ENCODE results near the gene LLPH. TPM values are rescaled to one million over a fixed set of nuclear protein-coding genes. Genes with fewer than 3 reads are reported as not detected.

LLPH gene
- total RNA-seq, 1 donor from 2014 or later = 2.6 TPM

DNA sequence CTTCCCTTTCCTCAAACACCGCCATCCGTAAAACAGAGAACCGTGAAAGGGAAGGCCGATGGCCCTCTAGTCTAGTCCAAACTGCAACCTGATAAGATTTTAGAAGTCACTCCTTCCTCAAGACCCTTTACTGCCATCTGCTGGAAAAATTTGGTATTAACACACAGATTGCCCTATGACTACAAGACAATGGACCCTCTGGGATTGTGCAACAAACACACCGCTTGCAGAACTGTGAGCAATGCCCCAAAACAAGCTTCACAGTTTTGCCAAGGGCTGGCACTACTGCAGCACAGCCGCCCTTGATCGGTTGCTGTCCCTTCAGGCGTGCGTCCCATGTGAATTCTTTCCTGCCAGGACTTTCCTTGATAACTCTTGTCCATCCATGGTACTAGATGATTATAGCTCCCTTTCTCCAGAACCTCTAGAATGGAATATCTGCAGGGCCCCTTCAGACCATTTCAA lies 23.1 kb downstream of the LLPH start:
- Histone ChIP-seq H3K9ac (ENCODE audit: low read depth in 1 of 3, low read length in 3 of 3) (no peak overlapping the region), H3K27ac (ENCODE audit: low read depth, low read length) (no peak overlapping the region), H3K27me3 (ENCODE audit: control insufficient read depth in 3 of 3, insufficient read depth in 3 of 3, low read length in 3 of 3) (peaks cover 0 to 3% (median 0%) of the 10 kb centered on the region in 3 donors), H3K4me1 (ENCODE audit: control insufficient read depth in 3 of 3, insufficient read depth in 3 of 3, low read length in 3 of 3) (no peaks in the 10 kb centered on the region), H3K36me3 (ENCODE audit: control insufficient read depth in 3 of 3, insufficient read depth in 3 of 3, low read length in 3 of 3) (no peaks in the 10 kb centered on the region), H3K9me3 (ENCODE audit: control insufficient read depth in 3 of 3, low read length in 3 of 3) (no peaks in the 10 kb centered on the region), H3K4me3 (ENCODE audit: low read length in 3 of 3) (no peak overlapping the region)

GRCh38 chr12:66103016-66103913 lies 27.3 kb downstream of the LLPH start:
- Histone ChIP-seq H3K4me1 (ENCODE audit: control insufficient read depth in 3 of 3, insufficient read depth in 3 of 3, low read length in 3 of 3) (no peaks in the 10 kb centered on the region), H3K36me3 (ENCODE audit: control insufficient read depth in 3 of 3, insufficient read depth in 3 of 3, low read length in 3 of 3) (no peaks in the 10 kb centered on the region), H3K4me3 (ENCODE audit: low read length in 3 of 3) (no peak overlapping the region), H3K9ac (ENCODE audit: low read depth in 1 of 3, low read length in 3 of 3) (no peak overlapping the region), H3K27ac (ENCODE audit: low read depth, low read length) (no peak overlapping the region), H3K9me3 (ENCODE audit: control insufficient read depth in 3 of 3, low read length in 3 of 3) (no peaks in the 10 kb centered on the region), H3K27me3 (ENCODE audit: control insufficient read depth in 3 of 3, insufficient read depth in 3 of 3, low read length in 3 of 3) (peaks cover 0 to 3% (median 0%) of the 10 kb centered on the region in 3 donors)

GRCh38 chr12:66092559-66093269 lies 37.8 kb downstream of the LLPH start:
- no peaks in the 10 kb centered on the region for H3K36me3 ChIP-seq (ENCODE audit: control insufficient read depth in 3 of 3, insufficient read depth in 3 of 3, low read length in 3 of 3)
- H3K27me3 ChIP-seq (ENCODE audit: control insufficient read depth in 3 of 3, insufficient read depth in 3 of 3, low read length in 3 of 3) = no peaks in the 10 kb centered on the region
- no peaks in the 10 kb centered on the region for H3K4me1 ChIP-seq (ENCODE audit: control insufficient read depth in 3 of 3, insufficient read depth in 3 of 3, low read length in 3 of 3)
- no peak overlapping the region for H3K4me3 ChIP-seq (ENCODE audit: low read length in 3 of 3)
- H3K9ac ChIP-seq (ENCODE audit: low read depth in 1 of 3, low read length in 3 of 3) = no peak overlapping the region
- no peak overlapping the region for H3K27ac ChIP-seq (ENCODE audit: low read depth, low read length)
- H3K9me3 ChIP-seq (ENCODE audit: control insufficient read depth in 3 of 3, low read length in 3 of 3) = no peaks in the 10 kb centered on the region

GRCh38 chr12:66090157-66090556 lies 40.4 kb downstream of the LLPH start:
- no peaks in the 10 kb centered on the region for H3K9me3 ChIP-seq (ENCODE audit: control insufficient read depth in 3 of 3, low read length in 3 of 3)
- no peak overlapping the region for H3K9ac ChIP-seq (ENCODE audit: low read depth in 1 of 3, low read length in 3 of 3)
- H3K36me3 ChIP-seq (ENCODE audit: control insufficient read depth in 3 of 3, insufficient read depth in 3 of 3, low read length in 3 of 3) = no peaks in the 10 kb centered on the region
- H3K27ac ChIP-seq (ENCODE audit: low read depth, low read length) = no peak overlapping the region
- H3K4me1 ChIP-seq (ENCODE audit: control insufficient read depth in 3 of 3, insufficient read depth in 3 of 3, low read length in 3 of 3) = no peaks in the 10 kb centered on the region
- H3K4me3 ChIP-seq (ENCODE audit: low read length in 3 of 3) = no peak overlapping the region
- no peaks in the 10 kb centered on the region for H3K27me3 ChIP-seq (ENCODE audit: control insufficient read depth in 3 of 3, insufficient read depth in 3 of 3, low read length in 3 of 3)

DNA sequence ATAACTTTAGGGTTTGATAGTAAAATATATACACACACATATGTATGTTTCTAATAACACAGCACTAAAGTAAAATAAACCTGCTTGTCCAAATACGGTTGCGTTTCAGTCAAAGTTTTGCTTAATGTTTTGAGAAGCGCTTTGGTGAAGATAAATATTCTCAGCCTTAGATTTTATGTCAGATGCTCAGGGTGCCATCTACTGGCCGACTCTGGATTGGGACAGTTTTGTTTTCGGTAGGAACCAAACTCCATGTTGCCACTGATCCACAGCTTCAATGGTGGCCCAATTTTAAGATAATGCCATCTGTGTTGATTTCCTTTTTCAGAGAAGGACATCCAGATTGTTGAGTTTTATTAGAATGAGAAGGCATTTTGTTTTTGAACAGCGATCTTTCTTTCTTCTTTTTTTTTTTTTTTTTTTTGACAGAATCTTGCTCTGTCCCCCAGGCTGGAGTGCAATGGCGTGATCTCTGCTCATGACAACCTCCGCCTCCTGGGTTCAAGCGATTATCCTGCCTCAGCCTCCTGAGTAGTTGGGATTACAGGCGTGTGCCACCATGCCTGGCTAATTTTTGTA lies 43.1 kb downstream of the LLPH start:
- Histone ChIP-seq H3K9ac (ENCODE audit: low read depth in 1 of 3, low read length in 3 of 3) (no peak overlapping the region), H3K27me3 (ENCODE audit: control insufficient read depth in 3 of 3, insufficient read depth in 3 of 3, low read length in 3 of 3) (no peaks in the 10 kb centered on the region), H3K36me3 (ENCODE audit: control insufficient read depth in 3 of 3, insufficient read depth in 3 of 3, low read length in 3 of 3) (no peaks in the 10 kb centered on the region), H3K4me3 (ENCODE audit: low read length in 3 of 3) (no peak overlapping the region), H3K27ac (ENCODE audit: low read depth, low read length) (no peak overlapping the region), H3K4me1 (ENCODE audit: control insufficient read depth in 3 of 3, insufficient read depth in 3 of 3, low read length in 3 of 3) (no peaks in the 10 kb centered on the region), H3K9me3 (ENCODE audit: control insufficient read depth in 3 of 3, low read length in 3 of 3) (peaks cover 0 to 2% (median 0%) of the 10 kb centered on the region in 3 donors)

DNA sequence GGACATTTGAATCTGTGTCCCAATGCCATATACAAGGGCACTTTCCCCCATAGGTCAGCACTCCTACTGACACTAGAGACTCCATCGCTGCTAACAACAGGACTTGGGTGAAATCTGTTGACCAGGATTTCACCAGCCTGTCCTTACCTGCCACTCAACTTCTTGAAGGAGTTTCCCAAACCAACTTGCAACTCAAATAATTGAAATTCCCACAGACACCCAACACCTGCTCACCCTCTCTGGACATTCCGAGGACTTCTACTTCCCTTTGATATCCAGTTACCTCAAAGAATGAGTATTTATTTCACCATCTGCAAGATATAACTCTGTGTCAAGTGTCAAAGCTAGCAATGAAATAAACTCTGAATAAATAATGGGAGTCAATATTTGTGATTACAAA lies 44.6 kb downstream of the LLPH start:
- no peak overlapping the region for H3K4me3 ChIP-seq (ENCODE audit: low read length in 3 of 3)
- H3K9me3 ChIP-seq (ENCODE audit: control insufficient read depth in 3 of 3, low read length in 3 of 3) = peaks cover 0 to 2% (median 0%) of the 10 kb centered on the region in 3 donors
- H3K27me3 ChIP-seq (ENCODE audit: control insufficient read depth in 3 of 3, insufficient read depth in 3 of 3, low read length in 3 of 3) = no peaks in the 10 kb centered on the region
- no peak overlapping the region for H3K9ac ChIP-seq (ENCODE audit: low read depth in 1 of 3, low read length in 3 of 3)
- no peaks in the 10 kb centered on the region for H3K36me3 ChIP-seq (ENCODE audit: control insufficient read depth in 3 of 3, insufficient read depth in 3 of 3, low read length in 3 of 3)
- no peaks in the 10 kb centered on the region for H3K4me1 ChIP-seq (ENCODE audit: control insufficient read depth in 3 of 3, insufficient read depth in 3 of 3, low read length in 3 of 3)
- no peak overlapping the region for H3K27ac ChIP-seq (ENCODE audit: low read depth, low read length)

GRCh38 chr12:66085213-66085612 lies 45.3 kb downstream of the LLPH start:
- Histone ChIP-seq H3K36me3 (ENCODE audit: control insufficient read depth in 3 of 3, insufficient read depth in 3 of 3, low read length in 3 of 3) (no peaks in the 10 kb centered on the region), H3K27ac (ENCODE audit: low read depth, low read length) (no peak overlapping the region), H3K4me1 (ENCODE audit: control insufficient read depth in 3 of 3, insufficient read depth in 3 of 3, low read length in 3 of 3) (no peaks in the 10 kb centered on the region), H3K27me3 (ENCODE audit: control insufficient read depth in 3 of 3, insufficient read depth in 3 of 3, low read length in 3 of 3) (no peaks in the 10 kb centered on the region), H3K9ac (ENCODE audit: low read depth in 1 of 3, low read length in 3 of 3) (no peak overlapping the region), H3K4me3 (ENCODE audit: low read length in 3 of 3) (no peak overlapping the region), H3K9me3 (ENCODE audit: control insufficient read depth in 3 of 3, low read length in 3 of 3) (peaks cover 0 to 2% (median 0%) of the 10 kb centered on the region in 3 donors)

- peaks cover 0 to 2% (median 0%) of the 10 kb centered on the region in 3 donors for H3K9me3 ChIP-seq (ENCODE audit: control insufficient read depth in 3 of 3, low read length in 3 of 3)
- H3K9ac ChIP-seq (ENCODE audit: low read depth in 1 of 3, low read length in 3 of 3) = no peak overlapping the region
- no peaks in the 10 kb centered on the region for H3K36me3 ChIP-seq (ENCODE audit: control insufficient read depth in 3 of 3, insufficient read depth in 3 of 3, low read length in 3 of 3)
- H3K4me1 ChIP-seq (ENCODE audit: control insufficient read depth in 3 of 3, insufficient read depth in 3 of 3, low read length in 3 of 3) = no peaks in the 10 kb centered on the region
- H3K27ac ChIP-seq (ENCODE audit: low read depth, low read length) = no peak overlapping the region
- no peak overlapping the region for H3K4me3 ChIP-seq (ENCODE audit: low read length in 3 of 3)
- H3K27me3 ChIP-seq (ENCODE audit: control insufficient read depth in 3 of 3, insufficient read depth in 3 of 3, low read length in 3 of 3) = peaks cover 0 to 3% (median 0%) of the 10 kb centered on the region in 3 donors
These were observed 46.8 kb downstream of the LLPH start for GRCh38 chr12:66083766-66084165.

DNA sequence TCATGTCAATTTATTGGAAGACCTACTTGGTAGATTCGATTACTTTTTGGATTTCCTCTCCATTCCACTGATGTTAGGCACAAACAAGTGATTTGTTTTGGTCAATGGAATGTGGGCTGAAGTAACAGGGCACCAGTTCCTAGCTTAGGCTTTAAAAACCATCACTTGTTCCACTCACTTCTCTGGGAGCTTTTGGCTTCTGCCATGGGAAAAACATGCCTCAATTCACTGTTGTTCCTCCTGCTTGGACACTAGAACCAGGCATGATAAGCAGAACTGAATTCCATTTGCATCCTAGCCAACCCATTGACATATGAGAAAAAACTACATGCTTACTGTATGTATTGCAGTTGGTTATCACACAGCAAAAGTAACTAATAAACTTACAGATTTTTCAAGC lies 47.8 kb downstream of the LLPH start:
- Histone ChIP-seq H3K9ac (ENCODE audit: low read depth in 1 of 3, low read length in 3 of 3) (no peak overlapping the region), H3K27me3 (ENCODE audit: control insufficient read depth in 3 of 3, insufficient read depth in 3 of 3, low read length in 3 of 3) (peaks cover 0 to 3% (median 0%) of the 10 kb centered on the region in 3 donors), H3K36me3 (ENCODE audit: control insufficient read depth in 3 of 3, insufficient read depth in 3 of 3, low read length in 3 of 3) (no peaks in the 10 kb centered on the region), H3K4me1 (ENCODE audit: control insufficient read depth in 3 of 3, insufficient read depth in 3 of 3, low read length in 3 of 3) (no peaks in the 10 kb centered on the region), H3K9me3 (ENCODE audit: control insufficient read depth in 3 of 3, low read length in 3 of 3) (peaks cover 0 to 2% (median 0%) of the 10 kb centered on the region in 3 donors), H3K27ac (ENCODE audit: low read depth, low read length) (no peak overlapping the region), H3K4me3 (ENCODE audit: low read length in 3 of 3) (no peak overlapping the region)

Data from skeletal muscle tissue (tissue), 4 donors.